Measurements from ENCODE around the gene EIF4ENIF1. TPM values are rescaled to one million over a fixed set of nuclear protein-coding genes. Genes with fewer than 3 reads are reported as not detected.
"Not testable (repeated sequence)": the region's sequence is repeated elsewhere in the genome, so short reads cannot be mapped to it uniquely, and the experiment has no call there.

The EIF4ENIF1 gene
- total RNA-seq, 2 donors from 2014 or later: 34.5 to 37.1 TPM

- H3K4me1 ChIP-seq (ENCODE audit: control insufficient read depth, insufficient read depth, low read length): no peaks in the 10 kb centered on the region
- H3K4me3 Mint-ChIP-seq: no peak overlapping the region
- DNase-seq: no peak
- H3K27me3 ChIP-seq (ENCODE audit: control insufficient read depth, insufficient read depth, low read length, poor library complexity, severe bottlenecking): no peaks in the 10 kb centered on the region
- H3K36me3 Mint-ChIP-seq (ENCODE audit: low read depth): peaks cover 29% of the 10 kb centered on the region
- H3K27ac ChIP-seq (ENCODE audit: low read depth, low read length): no peak overlapping the region
- no peaks in the 10 kb centered on the region for H3K27me3 Mint-ChIP-seq (ENCODE audit: insufficient read depth)
- no peak overlapping the region for H3K9ac ChIP-seq (ENCODE audit: extremely low read depth, low read length, poor library complexity, severe bottlenecking)
- TF ChIP-seq, protein P1, sequence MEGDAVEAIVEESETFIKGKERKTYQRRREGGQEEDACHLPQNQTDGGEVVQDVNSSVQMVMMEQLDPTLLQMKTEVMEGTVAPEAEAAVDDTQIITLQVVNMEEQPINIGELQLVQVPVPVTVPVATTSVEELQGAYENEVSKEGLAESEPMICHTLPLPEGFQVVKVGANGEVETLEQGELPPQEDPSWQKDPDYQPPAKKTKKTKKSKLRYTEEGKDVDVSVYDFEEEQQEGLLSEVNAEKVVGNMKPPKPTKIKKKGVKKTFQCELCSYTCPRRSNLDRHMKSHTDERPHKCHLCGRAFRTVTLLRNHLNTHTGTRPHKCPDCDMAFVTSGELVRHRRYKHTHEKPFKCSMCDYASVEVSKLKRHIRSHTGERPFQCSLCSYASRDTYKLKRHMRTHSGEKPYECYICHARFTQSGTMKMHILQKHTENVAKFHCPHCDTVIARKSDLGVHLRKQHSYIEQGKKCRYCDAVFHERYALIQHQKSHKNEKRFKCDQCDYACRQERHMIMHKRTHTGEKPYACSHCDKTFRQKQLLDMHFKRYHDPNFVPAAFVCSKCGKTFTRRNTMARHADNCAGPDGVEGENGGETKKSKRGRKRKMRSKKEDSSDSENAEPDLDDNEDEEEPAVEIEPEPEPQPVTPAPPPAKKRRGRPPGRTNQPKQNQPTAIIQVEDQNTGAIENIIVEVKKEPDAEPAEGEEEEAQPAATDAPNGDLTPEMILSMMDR (conservative IDR thresholded peaks at IDR 0.05): no peak
- no peak overlapping the region for H3K4me3 ChIP-seq (ENCODE audit: low read length)
- H3K9me3 ChIP-seq (ENCODE audit: control insufficient read depth, low read length): no peaks in the 10 kb centered on the region
- H3K9me3 Mint-ChIP-seq: peaks cover 8% of the 10 kb centered on the region
- H3K4me1 Mint-ChIP-seq: no peaks in the 10 kb centered on the region
- no peak overlapping the region for H3K27ac Mint-ChIP-seq
- 96 to 100% methylated on average over 3 to 5 of the region's 6 CpGs for WGBS, 2 experiments (ENCODE audit: insufficient coverage in 1 of 2, insufficient read length in 1 of 2)
- no peaks in the 10 kb centered on the region for H3K36me3 ChIP-seq (ENCODE audit: control insufficient read depth, insufficient read depth, low read length)
Observed at GRCh38 chr22:31509061-31509762, 19.6 kb upstream of the EIF4ENIF1 start.

- WGBS, 2 experiments (ENCODE audit: insufficient coverage in 1 of 2, insufficient read length in 1 of 2): 92 to 100% methylated on average over 3 of the region's 4 CpGs
- Mint-ChIP-seq H3K9me3 (peaks cover 8% of the 10 kb centered on the region), H3K27ac (no peak overlapping the region)
Observed at GRCh38 chr22:31508536-31508935, 18.9 kb upstream of the EIF4ENIF1 start.

DNA sequence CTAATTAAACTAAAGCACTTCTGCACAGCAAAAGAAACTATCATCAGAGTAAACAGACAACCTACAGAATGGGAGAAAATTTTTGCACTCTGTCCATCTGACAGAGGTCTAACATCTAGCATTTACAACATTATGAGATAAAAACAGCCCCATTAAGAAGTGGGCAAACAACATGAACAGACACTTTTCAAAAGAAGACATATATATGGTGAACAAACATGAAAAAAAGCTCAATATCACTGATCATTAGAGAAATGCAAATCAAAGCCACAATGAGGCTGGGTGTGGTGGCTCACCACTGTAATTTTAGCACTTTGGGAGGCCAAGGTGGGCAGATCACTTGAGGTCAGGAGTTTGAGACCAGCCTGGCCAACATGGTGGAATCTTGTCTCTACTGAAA lies 17.9 kb upstream of the EIF4ENIF1 start:
- H3K4me3 ChIP-seq (ENCODE audit: low read length); H3K4me1 Mint-ChIP-seq: not testable (repeated sequence)
- H3K36me3 Mint-ChIP-seq (ENCODE audit: low read depth): peaks cover 26% of the 10 kb centered on the region

More at GRCh38 chr22:31508536-31508935, 18.9 kb upstream of the EIF4ENIF1 start:
- no peaks in the 10 kb centered on the region for H3K36me3 ChIP-seq (ENCODE audit: control insufficient read depth, insufficient read depth, low read length)
- H3K4me3 ChIP-seq (ENCODE audit: low read length): no peak overlapping the region
- H3K27ac ChIP-seq (ENCODE audit: low read depth, low read length): no peak overlapping the region
- no peaks in the 10 kb centered on the region for H3K4me1 ChIP-seq (ENCODE audit: control insufficient read depth, insufficient read depth, low read length)
- TF ChIP-seq, protein P1 (conservative IDR thresholded peaks at IDR 0.05): no peak
- H3K9me3 ChIP-seq (ENCODE audit: control insufficient read depth, low read length): no peaks in the 10 kb centered on the region
- no peaks in the 10 kb centered on the region for H3K27me3 ChIP-seq (ENCODE audit: control insufficient read depth, insufficient read depth, low read length, poor library complexity, severe bottlenecking)
- H3K4me1 Mint-ChIP-seq: no peaks in the 10 kb centered on the region
- no peaks in the 10 kb centered on the region for H3K27me3 Mint-ChIP-seq (ENCODE audit: insufficient read depth)
- H3K9ac ChIP-seq (ENCODE audit: extremely low read depth, low read length, poor library complexity, severe bottlenecking): no peak overlapping the region
- H3K4me3 Mint-ChIP-seq: no peak overlapping the region
- peaks cover 29% of the 10 kb centered on the region for H3K36me3 Mint-ChIP-seq (ENCODE audit: low read depth)
- no peak for DNase-seq

GRCh38 chr22:31504282-31504681 lies 14.6 kb upstream of the EIF4ENIF1 start:
- TF ChIP-seq, protein P1 (conservative IDR thresholded peaks at IDR 0.05): no peak
- H3K4me1 ChIP-seq (ENCODE audit: control insufficient read depth, insufficient read depth, low read length): no peaks in the 10 kb centered on the region
- peaks cover 25% of the 10 kb centered on the region for H3K36me3 Mint-ChIP-seq (ENCODE audit: low read depth)
- no peaks in the 10 kb centered on the region for H3K36me3 ChIP-seq (ENCODE audit: control insufficient read depth, insufficient read depth, low read length)
- H3K9ac ChIP-seq (ENCODE audit: extremely low read depth, low read length, poor library complexity, severe bottlenecking): no peak overlapping the region
- no peak for DNase-seq
- H3K4me1 Mint-ChIP-seq: no peaks in the 10 kb centered on the region
- peaks cover 8% of the 10 kb centered on the region for H3K9me3 Mint-ChIP-seq
- H3K4me3 ChIP-seq (ENCODE audit: low read length): no peak overlapping the region
- H3K27ac ChIP-seq (ENCODE audit: low read depth, low read length): no peak overlapping the region
- no peaks in the 10 kb centered on the region for H3K27me3 ChIP-seq (ENCODE audit: control insufficient read depth, insufficient read depth, low read length, poor library complexity, severe bottlenecking)
- H3K4me3 Mint-ChIP-seq: no peak overlapping the region
- no peaks in the 10 kb centered on the region for H3K9me3 ChIP-seq (ENCODE audit: control insufficient read depth, low read length)
- no peak overlapping the region for H3K27ac Mint-ChIP-seq
- WGBS, 2 experiments (ENCODE audit: insufficient coverage in 1 of 2, insufficient read length in 1 of 2): 86 to 96% methylated on average over 4 of the region's 4 CpGs
- no peaks in the 10 kb centered on the region for H3K27me3 Mint-ChIP-seq (ENCODE audit: insufficient read depth)

More for the DNA sequence above, 17.9 kb upstream of the EIF4ENIF1 start:
- H3K4me1 ChIP-seq (ENCODE audit: control insufficient read depth, insufficient read depth, low read length); DNase-seq; H3K4me3 Mint-ChIP-seq; H3K9ac ChIP-seq (ENCODE audit: extremely low read depth, low read length, poor library complexity, severe bottlenecking); H3K27me3 ChIP-seq (ENCODE audit: control insufficient read depth, insufficient read depth, low read length, poor library complexity, severe bottlenecking); H3K27ac Mint-ChIP-seq; H3K9me3 Mint-ChIP-seq; H3K9me3 ChIP-seq (ENCODE audit: control insufficient read depth, low read length); H3K36me3 ChIP-seq (ENCODE audit: control insufficient read depth, insufficient read depth, low read length); H3K27me3 Mint-ChIP-seq (ENCODE audit: insufficient read depth); H3K27ac ChIP-seq (ENCODE audit: low read depth, low read length): not testable (repeated sequence)

All from endodermal cell (in vitro differentiated cells).